Measurements from ENCODE around the gene CACNA2D3. TPM values are rescaled to one million over a fixed set of nuclear protein-coding genes. Genes with fewer than 3 reads are reported as not detected.

The CACNA2D3 gene
- total and polyA plus RNA-seq, 4 donors: 0.38 to 2.5 (median 1.1) TPM

DNA sequence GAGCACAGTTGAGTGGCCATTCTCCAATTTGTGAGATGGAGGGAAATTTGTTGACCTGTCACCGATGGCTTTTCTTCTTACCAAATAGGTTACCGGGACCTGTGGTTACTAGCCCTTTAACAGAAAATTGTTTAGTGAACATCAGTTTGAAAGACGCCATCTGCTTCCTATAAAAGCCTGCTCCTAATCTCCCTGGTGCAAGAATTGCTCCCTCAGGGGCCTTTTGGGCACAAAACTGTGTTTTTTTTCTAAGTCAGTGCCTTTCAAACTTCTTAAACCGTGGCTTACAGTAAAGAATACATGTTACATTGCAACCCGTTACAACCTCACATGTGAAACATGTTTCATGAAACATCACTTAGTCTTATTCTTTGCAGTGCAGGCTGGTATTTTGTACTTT, 15.0 kb downstream of the CACNA2D3 start:
- Histone ChIP-seq H3K4me3 (no peak overlapping the region), H3K4me1 (ENCODE audit: control insufficient read depth in 5 of 5, insufficient read depth in 5 of 5, low read length in 5 of 5) (peaks cover 0 to 4% (median 0%) of the 10 kb centered on the region in 5 donors), H3K9me3 (ENCODE audit: control insufficient read depth in 4 of 4, insufficient read depth in 3 of 4, low read length in 3 of 4) (peaks cover 0 to 5% (median 0%) of the 10 kb centered on the region in 4 donors), H3K27ac (ENCODE audit: low read depth in 1 of 2, low read length in 1 of 2) (no peak overlapping the region), H3K9ac (ENCODE audit: insufficient read depth in 1 of 2, low read length in 2 of 2) (no peak overlapping the region), H3K36me3 (ENCODE audit: control insufficient read depth in 4 of 4, insufficient read depth in 4 of 4, low read length in 4 of 4) (no peaks in the 10 kb centered on the region), H3K27me3 (ENCODE audit: control insufficient read depth in 3 of 3, insufficient read depth in 3 of 3, low read length in 2 of 3) (peaks cover 0 to 28% (median 2%) of the 10 kb centered on the region in 3 donors)
- DNase-seq: no peak
- TF ChIP-seq, protein P1, sequence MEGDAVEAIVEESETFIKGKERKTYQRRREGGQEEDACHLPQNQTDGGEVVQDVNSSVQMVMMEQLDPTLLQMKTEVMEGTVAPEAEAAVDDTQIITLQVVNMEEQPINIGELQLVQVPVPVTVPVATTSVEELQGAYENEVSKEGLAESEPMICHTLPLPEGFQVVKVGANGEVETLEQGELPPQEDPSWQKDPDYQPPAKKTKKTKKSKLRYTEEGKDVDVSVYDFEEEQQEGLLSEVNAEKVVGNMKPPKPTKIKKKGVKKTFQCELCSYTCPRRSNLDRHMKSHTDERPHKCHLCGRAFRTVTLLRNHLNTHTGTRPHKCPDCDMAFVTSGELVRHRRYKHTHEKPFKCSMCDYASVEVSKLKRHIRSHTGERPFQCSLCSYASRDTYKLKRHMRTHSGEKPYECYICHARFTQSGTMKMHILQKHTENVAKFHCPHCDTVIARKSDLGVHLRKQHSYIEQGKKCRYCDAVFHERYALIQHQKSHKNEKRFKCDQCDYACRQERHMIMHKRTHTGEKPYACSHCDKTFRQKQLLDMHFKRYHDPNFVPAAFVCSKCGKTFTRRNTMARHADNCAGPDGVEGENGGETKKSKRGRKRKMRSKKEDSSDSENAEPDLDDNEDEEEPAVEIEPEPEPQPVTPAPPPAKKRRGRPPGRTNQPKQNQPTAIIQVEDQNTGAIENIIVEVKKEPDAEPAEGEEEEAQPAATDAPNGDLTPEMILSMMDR (IDR thresholded peaks at IDR 0.05; ENCODE audit: control extremely low read depth, extremely low read depth): no peak
- WGBS, 2 donors: 72 to 77% methylated on average over 5 of the region's 5 CpGs
- ATAC-seq (ENCODE audit: insufficient read depth, low FRiP score): no peak

DNA sequence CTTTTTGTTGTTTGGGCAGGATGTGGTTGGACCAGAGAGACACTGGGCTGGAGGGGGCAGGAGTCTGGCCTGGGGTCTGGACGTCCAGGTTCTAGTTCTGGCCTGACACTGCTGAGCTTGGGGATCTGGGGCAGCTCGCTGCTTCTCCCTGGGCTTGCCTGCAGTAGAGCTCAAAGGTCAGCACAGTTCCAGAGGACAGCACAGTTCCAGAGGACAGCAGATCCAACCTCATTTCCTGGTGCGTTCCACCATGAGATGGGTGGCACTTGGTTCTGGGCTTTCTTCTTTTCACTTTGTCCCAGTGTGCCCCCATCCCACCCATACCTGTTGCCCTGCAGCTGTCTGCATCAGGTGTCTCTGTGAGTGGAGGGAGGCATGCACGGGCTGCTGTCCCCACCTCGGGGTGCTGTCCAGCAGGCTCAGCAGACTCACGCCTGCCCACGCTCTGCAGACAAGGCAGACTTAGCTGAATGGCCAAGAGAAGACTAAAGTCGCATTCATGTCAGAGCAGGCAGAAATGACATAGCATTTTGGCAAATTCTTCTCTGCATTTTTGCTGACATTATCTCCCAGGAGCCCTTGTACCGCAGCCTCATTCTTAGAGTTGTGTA, 16.7 kb downstream of the CACNA2D3 start:
- H3K27me3 ChIP-seq (ENCODE audit: control insufficient read depth in 3 of 3, insufficient read depth in 3 of 3, low read length in 2 of 3): peaks cover 0 to 32% (median 2%) of the 10 kb centered on the region in 3 donors
- H3K36me3 ChIP-seq (ENCODE audit: control insufficient read depth in 4 of 4, insufficient read depth in 4 of 4, low read length in 4 of 4): no peaks in the 10 kb centered on the region
- H3K27ac ChIP-seq (ENCODE audit: low read depth in 1 of 2, low read length in 1 of 2): no peak overlapping the region
- no peak for DNase-seq
- H3K4me3 ChIP-seq: no peak overlapping the region
- peaks cover 0 to 5% (median 0%) of the 10 kb centered on the region in 4 donors for H3K9me3 ChIP-seq (ENCODE audit: control insufficient read depth in 4 of 4, insufficient read depth in 3 of 4, low read length in 3 of 4)
- H3K4me1 ChIP-seq (ENCODE audit: control insufficient read depth in 5 of 5, insufficient read depth in 5 of 5, low read length in 5 of 5): peaks cover 0 to 4% (median 0%) of the 10 kb centered on the region in 5 donors
- TF ChIP-seq, protein P1 (IDR thresholded peaks at IDR 0.05; ENCODE audit: control extremely low read depth, extremely low read depth): no peak
- ATAC-seq (ENCODE audit: insufficient read depth, low FRiP score): no peak
- no peak overlapping the region for H3K9ac ChIP-seq (ENCODE audit: insufficient read depth in 1 of 2, low read length in 2 of 2)
- 65 to 66% methylated on average over 9 of the region's 9 CpGs for WGBS, 2 donors

DNA sequence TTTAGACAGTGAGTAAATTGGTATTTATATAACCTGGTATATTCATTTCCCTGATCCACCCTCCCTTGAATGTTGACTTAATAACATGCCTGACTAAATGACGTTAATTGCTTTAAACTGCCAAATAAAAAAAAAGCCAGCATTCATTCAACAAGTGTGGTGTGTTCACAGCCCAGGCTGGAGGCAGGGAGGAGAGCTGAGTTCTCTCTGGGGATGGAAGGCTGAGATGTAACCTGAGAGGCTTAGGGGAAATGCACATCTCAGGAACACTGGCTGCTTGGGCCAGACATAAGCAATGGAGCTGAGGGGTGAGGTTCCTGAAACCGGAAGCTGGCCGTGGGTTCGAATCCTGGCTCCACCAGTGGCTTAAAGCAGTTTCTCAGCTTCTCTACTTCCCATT, 17.3 kb downstream of the CACNA2D3 start:
- H3K4me3 ChIP-seq: no peak overlapping the region
- peaks cover 0 to 35% (median 0%) of the 10 kb centered on the region in 3 donors for H3K27me3 ChIP-seq (ENCODE audit: control insufficient read depth in 3 of 3, insufficient read depth in 3 of 3, low read length in 2 of 3)
- no peak overlapping the region for H3K9ac ChIP-seq (ENCODE audit: insufficient read depth in 1 of 2, low read length in 2 of 2)
- H3K9me3 ChIP-seq (ENCODE audit: control insufficient read depth in 4 of 4, insufficient read depth in 3 of 4, low read length in 3 of 4): peaks cover 0 to 5% (median 0%) of the 10 kb centered on the region in 4 donors
- H3K4me1 ChIP-seq (ENCODE audit: control insufficient read depth in 5 of 5, insufficient read depth in 5 of 5, low read length in 5 of 5): peaks cover 0 to 4% (median 0%) of the 10 kb centered on the region in 5 donors
- TF ChIP-seq, protein P1 (IDR thresholded peaks at IDR 0.05; ENCODE audit: control extremely low read depth, extremely low read depth): no peak
- no peak overlapping the region for H3K27ac ChIP-seq (ENCODE audit: low read depth in 1 of 2, low read length in 1 of 2)
- 74 to 82% methylated on average over 4 of the region's 4 CpGs for WGBS, 2 donors
- no peaks in the 10 kb centered on the region for H3K36me3 ChIP-seq (ENCODE audit: control insufficient read depth in 4 of 4, insufficient read depth in 4 of 4, low read length in 4 of 4)
- DNase-seq (no peak), ATAC-seq (ENCODE audit: insufficient read depth, low FRiP score) (no peak)
